Inflammatory macrophage treated with lipopolysaccharide for 1 hour (primary cell): ENCODE measurements around the gene UBL4A.

Experiments
- DNase-seq, 2 donors: peaks; one replicate each; pipeline ENCODE4 v3.0.0-alpha.2; 2020 to 2022

The UBL4A gene

GRCh38 chrX:154481911-154482601 lies 4.4 kb downstream of the UBL4A start:
- no peak for DNase-seq

GRCh38 chrX:154481195-154481594 lies 5.2 kb downstream of the UBL4A start:
- DNase-seq = no peak

- DNase-seq = peak; percentile 86 to 91
Measured at GRCh38 chrX:154478728-154479622, 7.4 kb downstream of the UBL4A start, which contains the start of gene LAGE3. Gene LAGE3 (minus strand): TSS chrX:154479281. CDS start chrX:154478915, 366 bp downstream.

- DNase-seq = no peak
Measured at GRCh38 chrX:154477891-154478477, 8.4 kb downstream of the UBL4A start.

- no peak for DNase-seq
Measured at GRCh38 chrX:154476821-154477220, 9.6 kb downstream of the UBL4A start.

GRCh38 chrX:154473683-154474082 lies 12.7 kb downstream of the UBL4A start:
- DNase-seq = no peak

GRCh38 chrX:154472685-154473632 lies 13.5 kb downstream of the UBL4A start:
- DNase-seq = no peak

- no peak for DNase-seq
Measured at GRCh38 chrX:154471839-154472684, 14.4 kb downstream of the UBL4A start.

GRCh38 chrX:154470914-154471568 lies 15.4 kb downstream of the UBL4A start:
- DNase-seq = no peak

GRCh38 chrX:154470434-154470833 lies 16.0 kb downstream of the UBL4A start:
- DNase-seq = no peak

- no peak for DNase-seq
Measured at GRCh38 chrX:154469880-154470279, 16.5 kb downstream of the UBL4A start.

- DNase-seq = no peak
Measured at GRCh38 chrX:154469114-154469513, 17.3 kb downstream of the UBL4A start.

- no peak for DNase-seq
Measured at GRCh38 chrX:154468217-154468616, 18.2 kb downstream of the UBL4A start.

GRCh38 chrX:154467556-154467955 lies 18.9 kb downstream of the UBL4A start:
- no peak for DNase-seq

- no peak for DNase-seq
Measured at GRCh38 chrX:154466907-154467306, 19.5 kb downstream of the UBL4A start.

GRCh38 chrX:154466036-154466435 lies 20.4 kb downstream of the UBL4A start:
- no peak for DNase-seq

GRCh38 chrX:154465601-154466000 lies 20.8 kb downstream of the UBL4A start:
- no peak for DNase-seq

GRCh38 chrX:154464806-154465365 lies 21.5 kb downstream of the UBL4A start:
- no peak for DNase-seq

- no peak for DNase-seq
Measured at GRCh38 chrX:154463611-154464220, 22.7 kb downstream of the UBL4A start.

- DNase-seq = no peak
Measured at GRCh38 chrX:154462396-154462795, 24.0 kb downstream of the UBL4A start.
